Medulla oblongata (tissue), 1 donor: ENCODE results near the gene IL15.
A peak's percentile ranks its signal among the peaks of the same experiment; 100 is the strongest.
"Not testable (repeated sequence)": the region's sequence is repeated elsewhere in the genome, so short reads cannot be mapped to it uniquely, and the experiment has no call there.

Source experiments
- DNase-seq: peaks from one replicate; pipeline ENCODE4 v3.0.0-alpha.2; 2015; ENCODE audit errors: extremely low spot score

IL15 gene, protein sequence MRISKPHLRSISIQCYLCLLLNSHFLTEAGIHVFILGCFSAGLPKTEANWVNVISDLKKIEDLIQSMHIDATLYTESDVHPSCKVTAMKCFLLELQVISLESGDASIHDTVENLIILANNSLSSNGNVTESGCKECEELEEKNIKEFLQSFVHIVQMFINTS

DNA sequence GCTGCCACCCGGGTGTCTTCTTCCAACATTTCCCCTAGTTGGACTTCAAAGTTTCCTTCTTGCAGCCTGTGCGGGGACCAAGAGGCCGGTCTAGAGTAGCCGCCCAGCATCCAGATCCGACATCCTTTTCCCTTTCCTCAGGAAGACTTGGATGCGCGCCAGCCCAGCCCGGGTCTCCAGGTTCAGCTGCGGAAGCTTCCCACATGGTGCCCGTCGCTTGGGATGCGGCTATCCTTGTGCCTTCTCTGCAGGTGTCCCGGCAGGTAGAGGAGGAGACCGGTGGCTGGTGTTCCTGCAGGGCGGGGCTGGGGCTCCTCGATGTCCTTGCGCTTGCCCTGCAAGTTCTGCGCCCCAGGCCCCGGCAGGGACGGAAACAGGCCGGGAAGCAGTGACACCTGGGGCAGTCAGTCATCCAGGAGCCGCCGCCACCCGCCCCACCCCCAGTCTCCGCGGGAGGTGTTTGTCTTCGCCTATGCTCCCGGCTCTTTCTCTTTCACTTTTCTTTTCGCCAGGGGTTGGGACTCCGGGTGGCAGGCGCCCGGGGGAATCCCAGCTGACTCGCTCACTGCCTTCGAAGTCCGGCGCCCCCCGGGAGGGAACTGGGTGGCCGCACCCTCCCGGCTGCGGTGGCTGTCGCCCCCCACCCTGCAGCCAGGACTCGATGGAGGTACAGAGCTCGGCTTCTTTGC, at the start of gene IL15:
TSS of gene IL15 (plus strand) at position 502 of the 689 bp plus-strand sequence. CDS start 82,882 bp downstream, outside the sequence.
- DNase-seq: peak; percentile 49

DNA sequence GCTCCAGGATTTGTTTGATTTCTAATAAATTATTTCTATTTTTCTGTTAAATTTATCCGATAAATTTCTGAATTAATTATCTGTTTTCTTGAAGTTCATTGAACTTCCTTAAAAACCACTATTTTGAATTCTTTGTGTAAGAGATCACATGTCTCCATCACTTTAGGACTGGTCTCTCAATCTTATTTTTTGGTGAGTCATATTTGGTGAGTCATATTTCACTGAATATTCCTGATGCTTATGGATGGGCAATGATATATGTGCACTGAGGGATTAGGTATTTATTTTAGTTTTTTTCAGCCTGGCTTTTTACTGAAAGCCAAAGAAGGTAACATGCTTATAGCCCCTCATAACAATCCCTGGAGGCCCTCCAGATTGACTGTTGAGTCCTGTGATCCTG, 48.5 kb upstream of the IL15 start:
- no peak for DNase-seq

DNA sequence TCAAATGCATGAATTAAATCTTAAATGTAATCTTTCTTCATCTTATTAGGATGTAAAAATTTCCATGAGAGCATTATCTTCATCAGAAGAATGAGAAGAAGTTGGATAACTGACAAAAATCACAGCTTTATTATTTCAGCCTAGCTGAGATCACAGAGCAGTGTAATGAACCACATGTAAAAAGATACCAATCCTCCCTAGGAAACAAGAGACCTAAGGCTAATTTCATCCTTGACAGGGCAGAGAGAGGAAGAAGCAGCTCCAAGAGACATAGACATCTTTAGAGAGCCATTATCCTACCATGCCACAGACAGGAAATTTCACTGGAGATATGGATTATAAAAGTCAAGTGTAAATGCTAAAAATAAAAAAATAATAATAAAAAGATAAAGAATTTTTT, 40.9 kb upstream of the IL15 start:
- no peak for DNase-seq

DNA sequence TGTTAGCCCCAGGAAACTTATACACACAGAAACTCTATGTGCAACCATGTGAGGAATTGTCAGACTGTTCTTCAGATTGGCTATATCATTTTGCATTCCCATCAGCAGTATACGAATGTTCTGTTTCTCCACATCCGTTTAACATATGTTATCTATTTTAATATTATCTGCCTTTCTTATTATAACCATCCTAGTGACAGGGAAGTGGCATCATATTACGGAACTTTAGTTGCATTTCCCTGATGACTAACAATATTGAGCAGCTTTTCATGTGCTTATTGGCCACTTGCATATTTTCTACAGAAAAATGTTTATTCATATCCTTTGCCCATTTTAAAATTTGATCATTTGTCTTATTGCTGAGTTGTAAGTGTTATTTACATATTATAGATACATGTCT, 36.5 kb upstream of the IL15 start:
- DNase-seq: no peak

DNA sequence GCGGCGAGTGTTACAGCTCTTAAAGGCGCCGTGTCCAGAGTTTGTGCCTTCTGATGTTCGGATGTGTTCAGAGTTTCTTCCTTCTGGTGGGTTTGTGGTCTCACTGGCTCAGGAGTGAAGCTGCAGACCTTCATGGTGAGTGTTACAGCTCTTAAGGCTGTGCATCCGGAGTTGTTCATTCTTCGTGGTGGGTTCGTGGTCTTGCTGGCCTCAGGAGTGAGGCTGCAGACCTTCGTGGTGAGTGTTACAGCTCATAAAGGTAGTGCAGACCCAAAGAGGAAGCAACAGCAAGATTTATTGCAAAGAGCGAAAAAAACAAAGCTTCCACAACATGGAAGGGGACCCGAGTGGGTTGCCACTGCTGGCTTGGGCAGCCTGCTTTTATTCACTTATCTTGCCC, 31.7 kb upstream of the IL15 start:
- not testable (repeated sequence) for DNase-seq

DNA sequence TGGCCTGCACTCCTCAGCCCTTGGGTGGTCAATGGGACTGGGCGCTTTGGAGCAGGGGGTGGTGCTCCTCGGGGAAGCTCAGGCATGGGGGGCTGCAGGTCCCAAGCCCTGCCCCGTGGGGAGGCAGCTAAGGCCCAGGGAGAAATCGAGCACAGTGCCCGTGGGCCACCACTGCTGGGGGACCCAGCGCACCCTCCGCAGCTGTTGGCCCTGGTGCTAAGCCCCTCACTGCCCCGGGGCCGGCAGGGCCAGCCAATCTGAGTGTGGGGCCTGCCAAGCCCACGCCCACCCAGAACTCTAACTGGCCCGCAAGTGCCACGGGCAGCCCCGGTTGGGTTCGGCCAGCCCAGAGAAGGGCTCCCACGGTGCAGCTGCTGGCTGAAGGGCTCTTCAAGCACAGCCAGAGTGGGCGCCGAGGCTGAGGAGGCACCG, 30.9 kb upstream of the IL15 start:
- DNase-seq: no peak

DNA sequence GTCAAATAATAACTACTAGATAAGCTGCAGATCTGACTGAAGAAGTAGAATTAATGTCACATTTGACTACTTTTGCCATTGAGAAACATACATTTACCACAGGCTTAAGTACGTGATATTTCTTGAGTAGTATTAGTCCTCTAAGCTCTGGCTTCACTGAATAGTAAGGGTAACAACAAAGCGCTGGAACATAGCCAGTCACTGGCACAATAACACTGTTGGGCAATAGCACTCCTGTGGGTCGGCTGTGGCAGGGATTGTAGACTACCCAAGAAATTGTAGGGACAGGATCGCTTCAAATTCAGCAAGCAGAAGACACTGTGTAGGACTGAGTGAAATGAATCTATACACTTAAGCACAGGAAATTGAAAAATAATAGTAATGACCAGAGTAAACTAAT, 27.1 kb upstream of the IL15 start:
- DNase-seq: no peak

DNA sequence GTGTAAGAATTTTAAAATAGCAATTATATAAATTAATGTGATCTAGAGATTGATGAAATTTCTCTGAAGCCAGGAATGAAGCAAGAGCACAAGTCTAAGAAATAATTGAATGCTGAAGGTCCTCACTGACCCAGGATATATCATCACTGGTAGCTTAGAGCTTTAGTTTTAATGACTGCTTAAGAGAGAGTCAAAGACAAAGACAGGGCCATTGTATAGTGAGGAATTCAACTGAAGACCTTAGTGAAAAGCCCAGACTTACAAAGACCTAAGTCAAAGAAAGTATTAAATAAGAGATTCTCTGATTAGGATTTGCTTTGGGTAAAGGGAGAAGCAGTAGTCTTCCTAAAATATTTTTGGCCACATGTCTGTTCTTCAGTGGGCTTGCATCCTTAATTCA, 26.0 kb upstream of the IL15 start:
- no peak for DNase-seq

DNA sequence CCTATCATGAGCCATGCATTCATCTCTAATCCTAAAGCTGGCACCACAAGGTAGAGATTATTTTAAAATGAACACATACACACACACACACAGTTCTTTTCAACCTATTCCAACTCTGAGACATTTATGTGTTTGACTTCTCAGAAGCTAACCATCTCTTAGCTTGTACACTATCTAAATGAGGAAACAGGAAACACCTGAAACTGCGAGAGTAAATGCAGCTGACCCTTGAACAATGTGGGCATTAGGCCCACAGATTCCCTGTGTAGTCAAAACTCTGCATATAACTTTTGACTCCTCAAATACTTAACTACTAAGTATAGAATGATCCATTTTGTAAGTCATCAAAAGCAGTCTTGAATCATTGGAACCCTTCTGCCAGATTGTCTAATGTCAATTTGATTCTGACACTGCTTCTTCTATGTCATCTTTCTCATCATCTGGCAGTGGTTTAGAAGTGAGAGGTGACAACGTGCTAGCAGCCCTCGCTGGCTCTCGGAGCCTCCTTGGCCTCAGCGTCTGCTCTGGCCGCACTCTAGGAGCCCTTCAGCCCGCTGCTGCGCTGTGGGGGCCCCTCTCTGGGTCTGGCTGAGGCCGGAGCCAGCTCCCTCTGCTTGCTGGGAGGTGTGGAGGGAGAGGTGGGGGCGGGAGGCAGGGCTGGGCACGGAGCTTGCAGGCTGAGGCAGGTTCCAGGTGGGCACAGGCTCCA, 21.4 kb upstream of the IL15 start:
- DNase-seq: no peak

DNA sequence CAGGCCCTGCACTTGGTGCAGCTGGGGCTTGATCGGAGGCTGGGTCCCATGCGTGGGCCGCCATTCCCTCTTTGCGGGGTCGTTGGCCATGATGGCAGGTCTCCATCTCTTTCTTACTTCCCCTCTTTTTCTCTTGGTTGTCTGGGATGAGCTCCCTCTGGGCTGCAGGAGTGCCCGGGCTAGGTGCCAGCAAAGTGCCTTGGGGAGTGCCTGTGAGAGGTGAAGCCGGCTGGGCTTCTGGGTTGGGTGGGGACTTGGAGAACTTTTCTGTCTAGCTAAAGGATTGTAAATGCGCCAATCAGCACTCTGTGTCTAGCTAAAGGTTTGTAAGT, 20.8 kb upstream of the IL15 start:
- not testable (repeated sequence) for DNase-seq

DNA sequence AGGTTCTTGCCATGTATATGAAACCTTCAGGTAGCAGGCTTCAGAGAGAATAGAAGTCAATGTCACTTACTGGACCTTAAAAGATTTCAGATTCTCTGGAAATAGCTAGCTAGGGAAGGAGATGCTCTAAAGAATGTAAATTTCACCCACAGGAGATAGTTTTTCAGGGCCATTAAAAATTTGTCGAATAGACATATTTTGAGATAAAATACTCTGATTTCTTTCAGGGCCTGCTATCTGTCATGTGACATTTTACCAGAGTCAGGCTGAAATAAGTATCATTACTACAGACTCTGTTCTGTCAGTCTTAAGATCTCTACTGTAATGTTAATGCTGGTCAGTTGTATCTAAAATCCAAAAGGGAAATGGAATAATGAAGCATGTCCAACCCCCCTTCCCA, 15.7 kb upstream of the IL15 start:
- no peak for DNase-seq

DNA sequence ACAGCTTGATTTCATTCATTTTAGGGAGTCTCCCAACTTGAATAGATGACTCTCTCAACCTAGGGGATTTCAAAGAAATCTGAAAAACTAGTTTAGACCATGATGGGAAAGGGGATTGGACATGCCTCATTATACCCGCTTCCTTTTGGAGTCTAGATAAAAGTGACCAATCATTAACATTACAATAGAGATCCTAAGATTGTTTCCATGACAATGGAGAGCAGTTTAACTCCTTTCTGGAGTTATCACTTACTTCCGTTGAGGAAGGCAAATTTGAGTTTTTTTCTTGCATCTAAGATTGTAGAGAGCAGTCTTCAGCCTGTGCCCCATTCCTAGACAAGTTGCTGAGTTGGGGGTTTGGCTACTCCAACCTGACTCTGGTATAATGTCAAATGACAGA, 11.4 kb upstream of the IL15 start:
- no peak for DNase-seq

DNA sequence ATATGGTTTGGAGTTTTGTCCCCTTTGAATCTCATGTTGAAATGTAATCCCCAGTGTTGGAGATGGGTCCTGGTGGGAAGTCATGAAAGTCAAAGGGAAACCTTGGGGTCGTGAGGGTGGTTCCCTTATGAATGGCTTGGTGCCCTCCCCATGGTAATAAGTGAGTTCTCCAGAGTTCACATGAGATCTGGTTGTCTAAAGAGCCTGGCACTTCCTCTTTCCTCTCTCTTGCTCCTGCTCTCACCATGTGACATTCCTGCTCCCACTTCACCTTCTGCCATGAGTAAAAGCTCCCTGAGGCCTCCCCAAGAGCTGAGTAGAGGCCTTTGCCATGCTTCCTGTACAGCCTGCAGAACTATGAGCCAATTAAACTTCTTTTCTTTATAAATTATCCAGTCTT, 5.5 kb upstream of the IL15 start:
- DNase-seq: no peak

DNA sequence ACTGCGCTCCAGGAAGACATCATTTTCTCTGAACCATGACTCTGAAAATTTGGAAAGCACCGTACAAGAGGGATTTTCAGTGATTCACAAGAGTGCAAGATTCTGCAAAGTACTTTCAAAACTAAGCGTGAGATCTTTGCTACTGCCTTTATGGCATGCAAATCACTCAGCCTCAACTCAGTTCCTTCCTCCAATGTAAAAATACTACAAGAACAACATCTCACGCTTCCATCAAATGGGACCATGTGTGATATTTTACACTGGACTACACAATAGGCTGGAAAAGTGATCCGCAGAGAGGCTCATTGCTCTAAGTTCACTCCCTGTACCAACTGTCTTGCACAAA, 674 bp upstream of the IL15 start:
- DNase-seq: no peak

DNA sequence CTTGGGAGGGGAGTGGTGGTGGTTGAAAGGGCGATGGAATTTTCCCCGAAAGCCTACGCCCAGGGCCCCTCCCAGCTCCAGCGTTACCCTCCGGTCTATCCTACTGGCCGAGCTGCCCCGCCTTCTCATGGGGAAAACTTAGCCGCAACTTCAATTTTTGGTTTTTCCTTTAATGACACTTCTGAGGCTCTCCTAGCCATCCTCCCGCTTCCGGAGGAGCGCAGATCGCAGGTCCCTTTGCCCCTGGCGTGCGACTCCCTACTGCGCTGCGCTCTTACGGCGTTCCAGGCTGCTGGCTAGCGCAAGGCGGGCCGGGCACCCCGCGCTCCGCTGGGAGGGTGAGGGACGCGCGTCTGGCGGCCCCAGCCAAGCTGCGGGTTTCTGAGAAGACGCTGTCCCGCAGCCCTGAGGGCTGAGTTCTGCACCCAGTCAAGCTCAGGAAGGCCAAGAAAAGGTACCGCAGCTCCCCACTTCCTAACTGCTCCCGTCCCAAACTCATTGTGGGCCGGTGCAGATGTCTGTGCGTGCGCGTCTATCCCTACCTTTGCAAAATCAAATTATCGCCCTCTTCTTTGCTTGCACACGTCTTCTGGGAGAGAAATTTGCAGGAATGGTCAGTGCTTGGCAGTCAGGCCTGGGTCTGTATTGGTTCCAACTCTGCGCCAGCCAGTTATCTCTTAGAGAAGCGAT, 533 bp downstream of the IL15 start:
- DNase-seq: peak; percentile 32

DNA sequence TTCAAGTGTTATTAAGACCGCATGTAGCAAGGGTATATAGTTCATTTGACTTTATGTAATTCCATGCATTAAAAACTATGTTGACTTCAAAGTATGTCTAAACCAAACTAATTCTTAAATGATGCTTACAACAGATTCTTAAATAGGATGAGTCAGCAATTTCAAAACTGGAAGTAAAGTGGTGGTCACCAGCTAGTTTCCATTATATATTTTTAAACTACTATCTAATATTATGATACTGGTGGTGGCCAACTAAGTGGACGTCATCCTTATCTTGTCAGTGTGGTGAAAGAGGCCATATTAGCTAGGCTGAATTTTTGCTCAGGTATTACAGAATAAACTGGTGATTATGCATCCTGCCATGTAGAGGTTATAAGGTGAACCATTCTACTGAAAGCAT, 1.2 kb downstream of the IL15 start:
- DNase-seq: no peak

DNA sequence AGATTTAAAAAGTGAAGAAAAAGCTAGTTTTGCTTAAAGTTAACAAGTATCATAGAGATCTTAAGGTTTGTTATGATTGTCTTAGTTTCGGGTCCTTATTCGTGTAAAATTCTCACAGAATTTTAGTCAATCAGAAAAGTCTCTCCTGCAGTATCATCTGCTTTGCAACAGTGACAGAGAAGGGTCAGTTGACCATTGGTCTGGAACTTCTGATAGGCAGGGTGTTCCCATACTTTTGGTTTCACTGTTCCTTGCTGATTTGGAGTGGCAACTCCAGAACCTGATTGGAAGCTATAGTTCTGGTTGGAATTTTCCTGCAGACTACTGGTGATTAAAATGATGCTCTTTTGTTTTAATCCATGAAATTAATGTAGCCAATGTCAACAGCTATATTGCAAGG, 1.8 kb downstream of the IL15 start:
- DNase-seq: peak; percentile 38

DNA sequence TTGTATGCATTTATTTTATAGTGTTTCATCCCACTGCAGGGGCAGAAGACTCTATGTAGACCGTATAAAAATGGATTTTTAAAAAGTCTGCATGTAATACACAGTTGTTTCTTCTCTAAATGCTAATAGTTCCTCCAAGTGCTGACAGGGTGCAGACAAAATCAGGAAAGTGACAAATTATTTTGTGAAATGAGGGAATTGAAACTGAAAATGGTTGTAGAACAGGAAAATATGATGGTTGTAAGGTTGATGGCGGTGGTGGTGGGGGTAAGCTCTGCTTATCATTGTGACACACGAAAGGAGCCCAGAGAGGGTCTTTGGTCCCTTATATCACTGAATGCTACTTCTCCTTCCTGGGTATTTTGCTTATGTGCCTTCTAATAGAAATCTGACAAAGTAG, 4.3 kb downstream of the IL15 start:
- DNase-seq: peak; percentile 12

DNA sequence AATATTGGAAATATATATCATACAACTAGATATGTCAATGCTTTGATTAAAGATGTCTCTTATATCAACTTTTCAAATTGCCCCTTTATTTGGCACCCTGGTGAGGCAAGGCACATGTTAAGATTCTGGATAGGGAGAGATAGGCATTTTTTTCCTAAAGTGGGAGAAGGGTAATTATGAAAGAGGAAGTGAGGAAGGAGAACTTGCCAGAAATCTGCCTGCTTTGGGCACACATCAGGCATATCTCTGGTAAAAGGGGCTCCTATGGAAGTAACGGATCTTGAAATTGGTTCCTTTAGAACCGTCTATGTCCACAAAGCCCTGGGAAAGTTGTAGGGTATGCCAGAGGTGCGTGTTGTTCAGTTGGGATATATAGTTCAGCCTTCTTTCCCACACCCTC, 5.7 kb downstream of the IL15 start:
- peak; percentile 33 for DNase-seq

DNA sequence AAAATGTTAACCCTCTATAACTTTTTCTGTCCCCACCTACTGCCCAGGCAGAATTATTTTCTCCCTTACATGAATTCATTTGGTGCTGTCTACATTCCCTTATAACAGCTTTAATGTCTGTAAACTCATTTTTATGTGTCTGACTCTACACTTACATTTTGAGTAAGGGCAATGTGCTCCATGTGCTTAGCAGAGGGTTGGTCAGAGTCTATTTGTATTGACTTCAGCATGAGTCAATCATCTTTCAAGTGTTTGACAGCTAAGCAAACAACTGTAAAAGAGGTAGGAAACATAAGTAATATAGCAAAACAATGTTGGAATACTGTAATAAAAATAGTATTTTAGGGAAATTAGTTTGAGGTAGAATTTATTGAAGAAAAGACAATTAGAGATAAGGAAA, 6.3 kb downstream of the IL15 start:
- DNase-seq: no peak

DNA sequence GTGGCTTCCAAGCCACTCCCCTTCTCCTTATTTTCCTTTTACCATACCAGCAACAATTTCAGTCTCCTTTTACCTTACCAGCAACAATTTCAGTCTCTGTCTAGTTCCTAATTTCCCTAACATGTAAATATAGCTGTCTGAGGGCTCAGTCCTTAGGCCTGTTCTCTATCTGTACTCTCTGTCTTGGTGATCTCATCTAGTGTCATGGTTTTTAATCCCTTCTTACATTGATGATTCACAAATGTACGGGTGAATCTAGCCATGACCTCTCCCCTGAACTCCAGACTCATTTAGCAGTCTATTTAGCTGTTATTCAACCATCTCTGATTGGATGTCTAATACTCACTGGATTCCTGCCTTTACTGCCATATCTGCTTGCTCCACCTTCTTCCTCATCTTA, 7.2 kb downstream of the IL15 start:
- DNase-seq: no peak

DNA sequence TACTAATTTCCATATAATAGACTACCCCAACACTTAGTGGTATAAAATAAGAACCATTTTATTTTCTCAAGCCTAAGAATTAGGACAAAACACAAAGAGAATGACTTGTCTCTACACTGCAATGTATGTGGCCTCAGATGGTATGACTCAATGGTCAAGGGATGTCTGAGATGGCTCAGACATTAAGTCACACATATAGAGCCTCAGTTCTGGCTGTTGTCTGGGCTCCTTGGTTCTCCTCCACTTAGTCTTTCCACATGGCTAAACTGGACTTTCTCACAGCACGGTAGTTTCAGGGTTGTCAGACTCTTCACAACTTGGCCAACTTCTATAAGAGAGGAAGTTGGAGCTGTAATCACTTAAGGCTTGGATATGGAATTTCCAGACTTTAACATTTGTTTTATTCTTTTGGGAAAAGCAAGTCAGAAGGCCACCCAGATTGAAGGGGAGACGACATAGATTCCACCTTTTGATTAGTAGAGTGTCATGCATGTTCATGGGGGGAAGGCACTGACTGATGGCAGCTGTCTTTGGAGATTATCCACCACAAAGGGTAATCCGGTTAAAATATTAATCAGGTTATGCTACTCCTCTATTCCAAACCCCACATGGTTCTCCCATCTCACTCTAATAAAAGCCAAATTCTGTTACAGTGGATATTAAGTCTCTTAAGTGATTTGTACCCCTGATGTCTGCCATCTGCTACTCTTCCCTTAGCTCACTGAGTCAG, 9.4 kb downstream of the IL15 start:
- no peak for DNase-seq
